Endodermal cell (in vitro differentiated cells): ENCODE measurements around the gene LCN12. TPM values are rescaled to one million over a fixed set of nuclear protein-coding genes. Genes with fewer than 3 reads are reported as not detected.

Experiments used
- DNase-seq: peaks from one replicate; pipeline ENCODE4 v3.0.0-alpha.2; 2017
- H3K27ac ChIP-seq: 2 replicates; pipeline ENCODE4 v1.5.1; 2013; ENCODE audit warnings: mild to moderate bottlenecking, low read depth, low read length, moderate library complexity
- H3K27me3 ChIP-seq: 2 replicates; pipeline ENCODE4 v1.6.1; 2013; ENCODE audit warnings: mild to moderate bottlenecking, low read length, moderate library complexity; ENCODE audit not compliant: insufficient read depth, control insufficient read depth, poor library complexity, severe bottlenecking
- H3K36me3 ChIP-seq: 2 replicates; pipeline ENCODE4 v1.7.0; 2013; ENCODE audit warnings: mild to moderate bottlenecking, low read length, moderate library complexity; ENCODE audit not compliant: control insufficient read depth, insufficient read depth
- H3K4me1 ChIP-seq: one replicate; pipeline ENCODE4 v1.7.0; 2013; ENCODE audit warnings: low read length; ENCODE audit not compliant: control insufficient read depth, insufficient read depth
- H3K4me3 ChIP-seq: 2 replicates; pipeline ENCODE4 v1.5.1; 2013; ENCODE audit warnings: mild to moderate bottlenecking, low read length, moderate library complexity
- H3K9ac ChIP-seq: 2 replicates; pipeline ENCODE4 v1.6.1; 2013; ENCODE audit warnings: mild to moderate bottlenecking, low read length, moderate library complexity; ENCODE audit not compliant: poor library complexity, severe bottlenecking; ENCODE audit errors: extremely low read depth
- H3K9me3 ChIP-seq: 2 replicates; pipeline ENCODE4 v1.6.1; 2013; ENCODE audit warnings: mild to moderate bottlenecking, low read length, moderate library complexity; ENCODE audit not compliant: control insufficient read depth
- H3K27ac Mint-ChIP-seq: 2 replicates; pipeline ENCODE4 v1.8.0; 2020; ENCODE audit warnings: mixed read lengths
- H3K27me3 Mint-ChIP-seq: 2 replicates; pipeline ENCODE4 v1.8.0; 2021; ENCODE audit warnings: mild to moderate bottlenecking, mixed read lengths; ENCODE audit not compliant: insufficient read depth
- H3K36me3 Mint-ChIP-seq: 2 replicates; pipeline ENCODE4 v1.8.0; 2020; ENCODE audit warnings: low read depth, mixed read lengths
- H3K4me1 Mint-ChIP-seq: 2 replicates; pipeline ENCODE4 v1.8.0; 2020; ENCODE audit warnings: mixed read lengths
- H3K4me3 Mint-ChIP-seq: 2 replicates; pipeline ENCODE4 v1.8.0; 2020; ENCODE audit warnings: mild to moderate bottlenecking, moderate library complexity, mixed read lengths
- H3K9me3 Mint-ChIP-seq: 2 replicates; pipeline ENCODE4 v1.8.0; 2020; ENCODE audit warnings: mild to moderate bottlenecking, mixed read lengths
- WGBS, 2 experiments: methylation state at CpG; one replicate each; pipeline versions ENCODE4 v1.1.5 to v1.1.7; 2013; ENCODE audit warnings: missing lambda C conversion rate in 2 of 2, mixed read lengths in 1 of 2; ENCODE audit not compliant: insufficient coverage in 1 of 2, insufficient read length in 1 of 2; 5-methylcytosine and 5-hydroxymethylcytosine counted together
- total RNA-seq, 2 donors: library from RNA; stranded (reverse); fragmentation: NEBNext Ultra II Directional in 1 of 2; extraction: Animal tissue kit (Norgen Biotek cat#: 25700) in 1 of 2; gene quantifications; 2 replicates in 1 of 2; 3 replicates in 1 of 2; pipeline ENCODE4 v1.2.1, GENCODE V29; 2021
- TF ChIP-seq, protein P1 (sequence below): fragments of 200-600 bp; sonication (generic); conservative IDR thresholded peaks from 2 replicates; pipeline ENCODE4 v1.5.0; 2021; ENCODE audit warnings: antibody characterized with exemption, mild to moderate bottlenecking

LCN12 gene
- total RNA-seq, 2 donors from 2014 or later: 2.1 to 4.4 TPM

DNA sequence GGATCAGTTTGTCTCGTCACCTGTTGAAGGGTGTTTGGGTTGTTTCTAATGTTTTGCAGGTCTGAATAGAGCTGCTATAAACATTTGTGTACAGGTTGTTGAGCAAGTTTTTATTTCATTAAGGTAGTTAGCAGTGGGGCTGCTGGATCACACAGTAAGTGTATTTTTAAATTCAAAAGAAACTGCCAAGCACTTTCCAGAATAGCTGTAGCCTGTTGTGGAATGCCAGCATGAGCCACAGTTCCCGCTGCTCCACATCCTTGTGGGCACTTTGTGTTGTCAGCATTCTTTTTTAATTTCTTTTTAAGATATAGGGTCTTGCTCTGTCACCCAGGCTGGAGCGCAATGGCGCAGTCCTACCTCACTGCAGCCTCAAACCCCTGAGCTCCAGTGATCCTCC lies 22.1 kb upstream of the LCN12 start:
- H3K27ac ChIP-seq: no peak overlapping the region
- H3K4me3 ChIP-seq: no peak overlapping the region
- H3K9me3 ChIP-seq: no peaks in the 10 kb centered on the region
- H3K4me1 Mint-ChIP-seq: no peaks in the 10 kb centered on the region
- peaks cover 43% of the 10 kb centered on the region for H3K36me3 Mint-ChIP-seq
- H3K4me1 ChIP-seq: no peaks in the 10 kb centered on the region
- H3K9ac ChIP-seq: no peak overlapping the region
- H3K4me3 Mint-ChIP-seq: no peak overlapping the region
- H3K27ac Mint-ChIP-seq: no peak overlapping the region
- H3K27me3 Mint-ChIP-seq: no peaks in the 10 kb centered on the region
- no peak for DNase-seq
- 96 to 100% methylated on average over 2 to 4 of the region's 4 CpGs for WGBS, 2 experiments
- no peaks in the 10 kb centered on the region for H3K9me3 Mint-ChIP-seq
- TF ChIP-seq, protein P1, sequence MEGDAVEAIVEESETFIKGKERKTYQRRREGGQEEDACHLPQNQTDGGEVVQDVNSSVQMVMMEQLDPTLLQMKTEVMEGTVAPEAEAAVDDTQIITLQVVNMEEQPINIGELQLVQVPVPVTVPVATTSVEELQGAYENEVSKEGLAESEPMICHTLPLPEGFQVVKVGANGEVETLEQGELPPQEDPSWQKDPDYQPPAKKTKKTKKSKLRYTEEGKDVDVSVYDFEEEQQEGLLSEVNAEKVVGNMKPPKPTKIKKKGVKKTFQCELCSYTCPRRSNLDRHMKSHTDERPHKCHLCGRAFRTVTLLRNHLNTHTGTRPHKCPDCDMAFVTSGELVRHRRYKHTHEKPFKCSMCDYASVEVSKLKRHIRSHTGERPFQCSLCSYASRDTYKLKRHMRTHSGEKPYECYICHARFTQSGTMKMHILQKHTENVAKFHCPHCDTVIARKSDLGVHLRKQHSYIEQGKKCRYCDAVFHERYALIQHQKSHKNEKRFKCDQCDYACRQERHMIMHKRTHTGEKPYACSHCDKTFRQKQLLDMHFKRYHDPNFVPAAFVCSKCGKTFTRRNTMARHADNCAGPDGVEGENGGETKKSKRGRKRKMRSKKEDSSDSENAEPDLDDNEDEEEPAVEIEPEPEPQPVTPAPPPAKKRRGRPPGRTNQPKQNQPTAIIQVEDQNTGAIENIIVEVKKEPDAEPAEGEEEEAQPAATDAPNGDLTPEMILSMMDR: no peak
- peaks cover 56% of the 10 kb centered on the region for H3K36me3 ChIP-seq
- H3K27me3 ChIP-seq: no peaks in the 10 kb centered on the region

DNA sequence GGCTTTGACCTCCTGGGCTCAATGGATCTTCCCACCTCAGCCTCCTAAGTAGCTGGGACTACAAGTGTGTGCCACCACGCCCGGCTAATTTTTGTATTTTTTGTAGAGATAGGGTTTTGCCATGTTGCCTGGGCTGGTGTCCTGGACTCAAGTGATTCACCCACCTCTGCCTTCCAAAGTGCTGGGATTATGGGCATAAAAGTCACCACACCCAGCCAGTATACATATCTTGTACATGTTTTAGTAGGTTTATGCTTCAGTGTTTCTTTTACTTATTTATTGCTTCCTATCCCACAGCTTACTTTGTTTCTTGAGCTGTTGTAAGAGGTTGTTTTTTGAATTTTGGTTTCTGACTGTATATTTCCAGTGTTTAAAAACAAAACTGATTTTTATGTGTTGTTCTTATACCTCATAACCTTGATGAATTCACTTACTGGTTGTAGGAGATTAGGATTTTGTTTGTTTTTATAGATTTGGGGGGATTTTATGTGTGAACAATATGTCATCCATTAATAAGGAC lies 20.4 kb upstream of the LCN12 start:
- DNase-seq: no peak
- no peaks in the 10 kb centered on the region for H3K27me3 ChIP-seq
- no peaks in the 10 kb centered on the region for H3K4me1 ChIP-seq
- no peak overlapping the region for H3K4me3 ChIP-seq
- no peaks in the 10 kb centered on the region for H3K27me3 Mint-ChIP-seq
- no peak overlapping the region for H3K9ac ChIP-seq
- no peaks in the 10 kb centered on the region for H3K9me3 ChIP-seq
- no peaks in the 10 kb centered on the region for H3K9me3 Mint-ChIP-seq
- H3K27ac ChIP-seq: no peak overlapping the region
- H3K36me3 Mint-ChIP-seq: peaks cover 42% of the 10 kb centered on the region
- 100% methylated on average over 2 of the region's 2 CpGs; no CpG with 5 or more reads in 1 of the 2 experiments for WGBS, 2 experiments
- no peak overlapping the region for H3K27ac Mint-ChIP-seq
- H3K4me1 Mint-ChIP-seq: no peaks in the 10 kb centered on the region
- TF ChIP-seq, protein P1: no peak
- peaks cover 44% of the 10 kb centered on the region for H3K36me3 ChIP-seq
- H3K4me3 Mint-ChIP-seq: no peak overlapping the region

DNA sequence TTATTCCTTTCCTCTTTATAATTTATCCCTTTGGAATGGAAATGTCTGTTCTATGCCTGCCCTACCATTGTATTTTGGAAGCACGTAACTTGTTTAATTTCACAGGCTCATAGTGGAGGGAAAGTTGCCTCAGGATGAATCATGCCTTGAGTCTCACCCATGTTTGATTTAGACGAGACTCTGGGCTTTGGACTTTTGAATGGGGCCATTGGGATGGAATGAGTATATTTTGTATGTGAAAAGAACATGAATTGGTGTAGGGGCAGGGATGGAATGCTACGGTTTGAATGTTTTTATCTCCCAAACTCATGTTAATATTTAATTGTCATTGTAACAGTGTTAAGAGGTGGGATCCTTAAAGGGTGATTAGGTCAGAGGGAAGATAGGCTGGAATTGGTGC lies 17.8 kb upstream of the LCN12 start:
- no peak for DNase-seq
- H3K9me3 Mint-ChIP-seq: no peaks in the 10 kb centered on the region
- no peak overlapping the region for H3K27ac Mint-ChIP-seq
- TF ChIP-seq, protein P1: no peak
- no peaks in the 10 kb centered on the region for H3K27me3 Mint-ChIP-seq
- Histone ChIP-seq H3K9me3 (no peaks in the 10 kb centered on the region), H3K9ac (no peak overlapping the region), H3K4me3 (no peak overlapping the region), H3K4me1 (no peaks in the 10 kb centered on the region), H3K36me3 (peaks cover 31% of the 10 kb centered on the region), H3K27ac (no peak overlapping the region), H3K27me3 (no peaks in the 10 kb centered on the region)
- no peak overlapping the region for H3K4me3 Mint-ChIP-seq
- peaks cover 48% of the 10 kb centered on the region for H3K36me3 Mint-ChIP-seq
- 96 to 100% methylated on average over 2 to 3 of the region's 3 CpGs for WGBS, 2 experiments
- H3K4me1 Mint-ChIP-seq: no peaks in the 10 kb centered on the region
